Measurements from ENCODE around the gene CNKSR3. TPM values are rescaled to one million over a fixed set of nuclear protein-coding genes. Genes with fewer than 3 reads are reported as not detected.

The CNKSR3 gene
- 5.6 and 6.4 TPM in 2 replicates for total RNA-seq (2021)
- long read RNA-seq, partial matches to known transcripts = 1 of 1 reads
- long read RNA-seq, other reads (novel, unspliced or antisense) = 0 of 1 reads

DNA sequence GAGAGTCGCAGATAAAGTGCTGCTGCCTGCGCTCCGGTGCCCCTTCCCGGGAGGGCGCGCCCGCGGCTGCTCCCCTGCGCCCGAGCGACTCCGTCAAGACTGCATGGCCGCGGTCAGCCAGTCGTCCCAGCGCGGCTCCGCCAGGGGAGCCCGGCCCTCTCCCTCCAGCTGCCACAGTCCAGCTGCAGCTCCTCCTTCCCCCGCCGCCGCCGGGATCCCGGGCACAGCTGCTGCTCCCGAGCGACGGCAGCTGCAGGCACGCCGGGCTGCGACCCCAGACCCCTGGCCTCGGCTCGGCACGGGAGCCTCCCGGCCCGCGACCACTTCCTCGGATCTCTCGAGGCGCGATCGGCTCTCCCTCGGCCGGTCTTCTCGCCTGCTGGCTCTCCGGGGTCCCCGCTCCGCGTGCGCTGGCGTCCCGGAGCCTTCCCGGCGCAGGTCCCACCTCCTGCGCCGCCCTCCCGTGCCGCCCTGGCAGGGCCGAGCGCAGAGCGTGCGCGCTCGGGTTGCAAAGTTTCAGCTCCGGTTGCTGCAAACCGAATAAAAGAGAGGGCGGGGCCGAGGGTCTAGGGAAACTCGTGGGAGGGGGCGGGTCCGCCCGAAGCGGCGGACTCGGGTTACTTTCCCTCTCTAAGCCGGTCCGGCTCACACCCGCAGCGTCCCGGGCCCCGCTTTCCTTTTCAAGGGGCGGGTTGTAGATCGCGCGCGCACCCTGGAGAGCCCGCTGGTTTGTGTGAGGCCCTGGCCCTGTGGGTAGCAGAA lies at the start of gene CNKSR3:
Gene CNKSR3 (minus strand): TSS at position 542 of the 762 bp plus-strand sequence. CDS start 571 bp downstream, outside the sequence.
- Histone ChIP-seq H4K20me1 (ENCODE audit: control insufficient read depth, insufficient read depth, insufficient read length) (no peaks in the 10 kb centered on the region), H3K23me2 (ENCODE audit: insufficient read length, low read depth, low read length, poor library complexity, severe bottlenecking) (peaks cover 12% of the 10 kb centered on the region), H3K79me2 (ENCODE audit: insufficient read depth, low read length) (no peaks in the 10 kb centered on the region), H3K27me3 (ENCODE audit: insufficient read depth, low read length) (peaks cover 16% of the 10 kb centered on the region; the same call in 1 of the 2 replicates), H4K8ac (replicated peaks; ENCODE audit: insufficient read length, low read depth, low read length) (no peak within 1 kb of the TSS), H2BK5ac (ENCODE audit: insufficient read length, low read length) (no peak within 1 kb of the TSS), H3K23ac (ENCODE audit: insufficient read length, low read depth, low read length) (no peak within 1 kb of the TSS), H3K4ac (ENCODE audit: low read depth, low read length) (no peak within 1 kb of the TSS), H4K91ac (ENCODE audit: insufficient read length, low read depth, low read length) (no peak within 1 kb of the TSS), H3K4me1 (ENCODE audit: insufficient read depth, low read length) (peaks cover 7% of the 10 kb centered on the region; the same call in 1 of the 2 replicates), H3K4me2 (ENCODE audit: insufficient read depth, insufficient read length, low read length) (peak within 1 kb of the TSS; percentile 71), H2BK20ac (ENCODE audit: low read depth, low read length, poor library complexity, severe bottlenecking) (no peak within 1 kb of the TSS), H2AFZ (ENCODE audit: low read length) (peak within 1 kb of the TSS; percentile 26), H3K79me1 (ENCODE audit: insufficient read depth, low read depth, low read length, poor library complexity, severe bottlenecking) (no peaks in the 10 kb centered on the region), H3K27ac (ENCODE audit: insufficient read length, low read depth, low read length) (no peak within 1 kb of the TSS), H2AK5ac (ENCODE audit: insufficient read length, low read length) (no peak within 1 kb of the TSS), H3K18ac (ENCODE audit: insufficient read length, low read depth, low read length) (peak within 1 kb of the TSS; percentile 61), H3K9ac (ENCODE audit: extremely low read depth, insufficient read length, low read length) (peak within 1 kb of the TSS; percentile 81), H2BK15ac (ENCODE audit: low read depth, low read length) (no peak within 1 kb of the TSS; the same call in 1 of the 2 replicates), H2BK12ac (ENCODE audit: insufficient read length, low read depth, low read length) (no peak within 1 kb of the TSS), H3T11ph (ENCODE audit: low read length) (no peak within 1 kb of the TSS), H2BK120ac (ENCODE audit: low read depth, low read length, poor library complexity, severe bottlenecking) (no peak within 1 kb of the TSS), H3K56ac (ENCODE audit: insufficient read length, low read depth, low read length) (no peak within 1 kb of the TSS), H4K5ac (ENCODE audit: insufficient read length, low read depth, low read length) (no peak within 1 kb of the TSS), H3K9me3 (ENCODE audit: control insufficient read depth, low read depth, low read length) (no peaks in the 10 kb centered on the region), H3K14ac (ENCODE audit: insufficient read depth, low read length) (peak within 1 kb of the TSS; percentile 7)
- H3K9me3 Mint-ChIP-seq = no peaks in the 10 kb centered on the region
- H3K27me3 Mint-ChIP-seq (ENCODE audit: low read depth) = peaks cover 54% of the 10 kb centered on the region
- TF ChIP-seq, protein P1, sequence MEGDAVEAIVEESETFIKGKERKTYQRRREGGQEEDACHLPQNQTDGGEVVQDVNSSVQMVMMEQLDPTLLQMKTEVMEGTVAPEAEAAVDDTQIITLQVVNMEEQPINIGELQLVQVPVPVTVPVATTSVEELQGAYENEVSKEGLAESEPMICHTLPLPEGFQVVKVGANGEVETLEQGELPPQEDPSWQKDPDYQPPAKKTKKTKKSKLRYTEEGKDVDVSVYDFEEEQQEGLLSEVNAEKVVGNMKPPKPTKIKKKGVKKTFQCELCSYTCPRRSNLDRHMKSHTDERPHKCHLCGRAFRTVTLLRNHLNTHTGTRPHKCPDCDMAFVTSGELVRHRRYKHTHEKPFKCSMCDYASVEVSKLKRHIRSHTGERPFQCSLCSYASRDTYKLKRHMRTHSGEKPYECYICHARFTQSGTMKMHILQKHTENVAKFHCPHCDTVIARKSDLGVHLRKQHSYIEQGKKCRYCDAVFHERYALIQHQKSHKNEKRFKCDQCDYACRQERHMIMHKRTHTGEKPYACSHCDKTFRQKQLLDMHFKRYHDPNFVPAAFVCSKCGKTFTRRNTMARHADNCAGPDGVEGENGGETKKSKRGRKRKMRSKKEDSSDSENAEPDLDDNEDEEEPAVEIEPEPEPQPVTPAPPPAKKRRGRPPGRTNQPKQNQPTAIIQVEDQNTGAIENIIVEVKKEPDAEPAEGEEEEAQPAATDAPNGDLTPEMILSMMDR (conservative IDR thresholded peaks at IDR 0.05) = no peak; the same call in 2 of the 3 replicates
- WGBS (ENCODE audit: extremely low coverage, insufficient read length, low lambda C conversion rate) = no CpG with 5 or more reads among the region's 86 CpGs
- peak within 1 kb of the TSS in 2 of 3 experiments; percentile 96; a peak in 5 of 7 replicates for H3K27ac Mint-ChIP-seq
- peaks cover 0 to 16% (median 0%) of the 10 kb centered on the region in 3 experiments; a peak in 2 of 7 replicates for H3K36me3 Mint-ChIP-seq (ENCODE audit: insufficient read depth in 1 of 3, low read depth in 3 of 3)
- peaks cover 29 to 37% of the 10 kb centered on the region in 2 experiments for H3K4me1 Mint-ChIP-seq
- peak; percentile 97 for DNase-seq
- H3K4me3 Mint-ChIP-seq = peak within 1 kb of the TSS; percentile 71 to 88

All from H9 (cell line).